Left lung (tissue), 10 donors: ENCODE measurements around the gene TTC21A. TPM values are rescaled to one million over a fixed set of nuclear protein-coding genes. Genes with fewer than 3 reads are reported as not detected.

Experiments used
- ATAC-seq: fragments of 200-7000 bp; cut with Tn5 transposase; one replicate; pipeline ENCODE4 v1.9.1; 2020; ENCODE audit warnings: moderate library complexity
- DNase-seq, 4 donors: peaks; one replicate each; pipeline ENCODE4 v3.0.0-alpha.2; 2013 to 2020
- H3K27ac ChIP-seq, 2 donors: fragments of 200-600 bp; sonication (generic) in 1 of 2; one replicate each; pipeline versions ENCODE4 v1.5.0 to v1.8.0; 2020 to 2021
- H3K27me3 ChIP-seq, 2 donors: fragments of 200-600 bp; sonication (generic) in 1 of 2; one replicate each; pipeline versions ENCODE4 v1.5.0 to v1.8.0; 2020 to 2021
- H3K36me3 ChIP-seq, 2 donors: fragments of 200-600 bp; sonication (generic) in 1 of 2; one replicate each; pipeline versions ENCODE4 v1.5.0 to v1.8.0; 2020 to 2021
- H3K4me1 ChIP-seq, 2 donors: fragments of 200-600 bp; one replicate each; pipeline ENCODE4 v1.8.0; 2021
- H3K4me3 ChIP-seq, 2 donors: fragments of 200-600 bp; sonication (generic) in 1 of 2; one replicate each; pipeline versions ENCODE4 v1.5.0 to v1.8.0; 2020 to 2021; ENCODE audit warnings: mild to moderate bottlenecking in 1 of 2
- H3K9me3 ChIP-seq, 2 donors: fragments of 200-600 bp; sonication (generic) in 1 of 2; one replicate each; pipeline versions ENCODE4 v1.5.0 to v1.8.0; 2020 to 2021
- CTCF ChIP-seq, 2 donors: fragments of 200-600 bp; sonication (generic) in 1 of 2; IDR thresholded peaks; one replicate each; pipeline versions ENCODE4 v1.5.0 to v1.8.0; 2021; ENCODE audit warnings: antibody characterized with exemption in 2 of 2
- intact Hi-C, 2 donors: fragments of 100-400 bp; cut with DNase I; formaldehyde crosslinking; loops; one replicate each; pipeline versions ENCODE4 v1.11.2 to v1.14.2; 2022
- polyA plus RNA-seq, 6 donors: library from polyadenylated mRNA; unstranded; fragments of 120-200 nt; gene quantifications; one replicate each; pipeline ENCODE4 v1.2.1, GENCODE V29; 2013; ENCODE audit not compliant: insufficient read length in 6 of 6
- total RNA-seq, 2 donors: library from RNA; stranded (reverse); fragmentation: NEBNext Ultra II Directional; extraction: Animal tissue kit (Norgen Biotek cat#: 25700); gene quantifications; one replicate each; pipeline ENCODE4 v1.2.1, GENCODE V29; 2021
- donor health status: DM: no; HTN: yes; CAD: no.
- donor health status: DM: no; HTN: no; CAD: no.

Gene TTC21A
- total and polyA plus RNA-seq, 8 donors = 7.1 to 21.8 (median 14.3) TPM

GRCh38 chr3:39146611-39147591 is 39.4 kb downstream of the TTC21A start:
- no peak for TF ChIP-seq CTCF (IDR thresholded peaks at IDR 0.05)
- Histone ChIP-seq H3K9me3 (no peaks in the 10 kb centered on the region), H3K4me1 (peaks cover 63 to 99% of the 10 kb centered on the region in 2 donors), H3K27me3 (no peaks in the 10 kb centered on the region), H3K36me3 (peaks cover 0 to 47% of the 10 kb centered on the region in 2 donors), H3K27ac (peak overlapping the region; percentile 89 to 99), H3K4me3 (peak overlapping the region in 1 of 2 donors; percentile 93)
- intact Hi-C loops = loop anchor here in 1 of 2 donors (5.0 kb wide), 1 partner anchor 35 kb away; no protein-coding TSS in a partner anchor
- DNase-seq (peak in 2 of 4 donors; percentile 86 to 94), ATAC-seq (peak; percentile 60)

GRCh38 chr3:39147711-39148434 is 40.4 kb downstream of the TTC21A start:
- H3K36me3 ChIP-seq = peaks cover 0 to 37% of the 10 kb centered on the region in 2 donors

DNA sequence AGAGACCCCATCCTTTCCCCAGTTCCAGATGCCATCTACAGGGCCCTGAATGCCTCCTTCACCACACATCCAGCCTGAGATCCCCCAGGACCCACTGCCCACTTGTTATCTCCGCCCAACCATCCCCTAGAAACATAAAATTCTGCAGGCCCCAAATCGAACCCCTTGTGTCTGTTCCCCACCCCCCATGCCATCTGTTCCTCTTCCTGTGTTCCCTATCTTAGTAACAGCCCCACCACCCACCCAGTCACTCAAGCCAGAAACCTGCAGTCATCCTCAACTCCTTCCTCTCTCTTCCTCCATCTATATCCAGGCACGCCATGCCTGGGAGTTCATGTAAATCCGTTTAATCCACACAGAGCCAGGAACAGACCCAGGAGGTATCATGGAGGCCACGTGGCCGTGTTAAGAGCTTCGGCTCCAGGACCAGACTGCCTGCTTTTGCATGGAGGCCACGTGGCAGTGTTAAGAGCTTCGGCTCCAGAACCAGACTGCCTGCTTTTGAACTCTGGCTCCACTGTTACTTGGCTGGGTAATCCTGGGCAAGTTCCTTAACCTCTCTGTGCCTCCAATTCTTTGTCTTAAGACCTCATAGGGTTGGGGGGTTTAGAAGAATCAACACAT is 41.1 kb downstream of the TTC21A start:
- H3K4me1 ChIP-seq = peaks cover 53 to 86% of the 10 kb centered on the region in 2 donors

More at GRCh38 chr3:39147711-39148434, 40.4 kb downstream of the TTC21A start:
- intact Hi-C loops = loop anchor here in 1 of 2 donors (5.0 kb wide), 1 partner anchor 34 kb away; no protein-coding TSS in a partner anchor
- ATAC-seq (no peak), DNase-seq (peak in 1 of 4 donors; percentile 64)
- no peak for TF ChIP-seq CTCF (IDR thresholded peaks at IDR 0.05)
- no peaks in the 10 kb centered on the region for H3K27me3 ChIP-seq
- H3K9me3 ChIP-seq = no peaks in the 10 kb centered on the region
- peaks cover 54 to 93% of the 10 kb centered on the region in 2 donors for H3K4me1 ChIP-seq
- peak overlapping the region; percentile 89 to 99 for H3K27ac ChIP-seq
- peak overlapping the region in 1 of 2 donors; percentile 93 for H3K4me3 ChIP-seq

GRCh38 chr3:39149059-39149455 is 41.6 kb downstream of the TTC21A start:
- Histone ChIP-seq H3K27ac (peak overlapping the region; percentile 89 to 99), H3K36me3 (peaks cover 0 to 25% of the 10 kb centered on the region in 2 donors), H3K27me3 (no peaks in the 10 kb centered on the region), H3K4me3 (peak overlapping the region in 1 of 2 donors; percentile 93), H3K9me3 (no peaks in the 10 kb centered on the region), H3K4me1 (peaks cover 56 to 84% of the 10 kb centered on the region in 2 donors)
- DNase-seq = no peak
- TF ChIP-seq CTCF (IDR thresholded peaks at IDR 0.05) = no peak
- ATAC-seq = no peak
- intact Hi-C loops = loop anchor here in 1 of 2 donors (5.0 kb wide), 1 partner anchor 33 kb away; no protein-coding TSS in a partner anchor

More for the DNA sequence above, 41.1 kb downstream of the TTC21A start:
- Histone ChIP-seq H3K36me3 (peaks cover 0 to 30% of the 10 kb centered on the region in 2 donors), H3K27me3 (no peaks in the 10 kb centered on the region), H3K9me3 (no peaks in the 10 kb centered on the region), H3K4me3 (peak overlapping the region in 1 of 2 donors; percentile 93), H3K27ac (peak overlapping the region; percentile 89 to 99)
- DNase-seq = no peak
- TF ChIP-seq CTCF (IDR thresholded peaks at IDR 0.05) = no peak
- no peak for ATAC-seq
- intact Hi-C loops = loop anchor here in 1 of 2 donors (5.0 kb wide), 1 partner anchor 34 kb away; no protein-coding TSS in a partner anchor
